ENCODE data around the gene C1QA.

GRCh38 chr1:22665752-22666151 is 29.3 kb downstream of the C1QA start:
- TF ChIP-seq CTCF (conservative IDR thresholded peaks at IDR 0.05), result peak; percentile 66
- no peak for TF ChIP-seq EZH2 (IDR thresholded peaks at IDR 0.05; ENCODE audit: low read depth)
